HepG2 (cell line): ENCODE results near the gene ARGLU1. TPM values are rescaled to one million over a fixed set of nuclear protein-coding genes. Genes with fewer than 3 reads are reported as not detected.

Experiments used
- ATAC-seq: fragments of 200-7000 bp; cut with Tn5 transposase; 3 replicates; pipeline ENCODE4 v1.9.1; 2020; ENCODE audit warnings: mild to moderate bottlenecking, moderate library complexity
- BruUV-seq: library from RNA; stranded (reverse); fragments of 400-500 nt; replicated peaks from 2 replicates; lab custom pipeline; 2021; lab: Mats Ljungman, UMichigan
- CTCF ChIA-PET: fragments of 300-600 bp; formaldehyde crosslinking; extraction: SDS; loops from one replicate; lab custom pipeline; 2021; ENCODE audit warnings: low total read pairs, inconsistent platforms, low intra/inter-chr PET ratio; lab: Yijun Ruan, JAX
- POLR2A ChIA-PET: fragments of 350-600 bp; sonication (Branson Sonifier 250); formaldehyde crosslinking; loops from one replicate; lab custom pipeline; 2020; ENCODE audit warnings: antibody characterized with exemption, inconsistent platforms; lab: Yijun Ruan, JAX
- DNase-seq: peaks from one replicate; pipeline ENCODE4 v3.0.0-alpha.2; 2015; ENCODE audit warnings: low spot score
- FAIRE-seq: peaks from 3 replicates; lab custom pipeline; 2011; peaks lifted over from hg19 to GRCh38; lab: Jason Lieb, UNC
- H2AFZ ChIP-seq: one replicate; pipeline ENCODE4 v1.6.1; 2011; ENCODE audit warnings: low read length, inconsistent platforms
- H3K27ac ChIP-seq: fragments of 300-600 bp; 3 replicates; pipeline ENCODE4 v1.8.0; 2011; ENCODE audit warnings: mixed run types, mild to moderate bottlenecking, mixed read lengths, low read length, inconsistent platforms; ENCODE audit not compliant: insufficient read depth; ENCODE audit errors: extremely low read length
- H3K27me3 ChIP-seq, 2 experiments: fragments of 200-600 bp in 1 of 2; 2 replicates in 1 of 2; 3 replicates in 1 of 2; pipeline versions ENCODE4 v1.6.0 to v1.8.0; 2011; ENCODE audit warnings: low read length in 2 of 2, mild to moderate bottlenecking in 2 of 2, moderate library complexity in 2 of 2, inconsistent platforms in 1 of 2; ENCODE audit not compliant: insufficient read depth in 2 of 2, control insufficient read depth in 1 of 2
- H3K36me3 ChIP-seq, 2 experiments: fragments of 200-600 bp in 1 of 2; replicated peaks in 1 of 2; 2 replicates in 1 of 2; 3 replicates in 1 of 2; pipeline versions ENCODE4 v1.5.1 to v1.8.0; 2011; ENCODE audit warnings: low read length in 2 of 2, inconsistent platforms in 1 of 2; ENCODE audit not compliant: insufficient read depth in 2 of 2, control insufficient read depth in 1 of 2
- H3K4me1 ChIP-seq: 2 replicates; pipeline ENCODE4 v1.5.1; 2012; ENCODE audit warnings: low read length, inconsistent platforms; ENCODE audit not compliant: insufficient read depth
- H3K4me2 ChIP-seq: 2 replicates; pipeline ENCODE4 v1.6.0; 2011; ENCODE audit warnings: low read depth, low read length, inconsistent platforms
- H3K4me3 ChIP-seq, 3 experiments: fragments of 200-600 bp in 1 of 3; sonication (generic), shearing (Covaris generic) in 1 of 3; replicated peaks in 1 of 3; 2 replicates each; pipeline ENCODE4 v1.5.1; 2011 to 2016; ENCODE audit warnings: low read length in 3 of 3, inconsistent platforms in 2 of 3, low read depth in 2 of 3, mild to moderate bottlenecking in 2 of 3, control low read depth in 1 of 3, mixed read lengths in 1 of 3; ENCODE audit not compliant: insufficient read depth in 1 of 3
- H3K79me2 ChIP-seq: one replicate; pipeline ENCODE4 v1.6.1; 2011; ENCODE audit warnings: low read length, inconsistent platforms; ENCODE audit not compliant: insufficient read depth
- H3K9ac ChIP-seq: 2 replicates; pipeline ENCODE4 v1.6.0; 2011; ENCODE audit warnings: mild to moderate bottlenecking, low read depth, low read length, inconsistent platforms; ENCODE audit not compliant: insufficient read depth
- H3K9me3 ChIP-seq: 2 replicates; pipeline ENCODE4 v1.5.1; 2012; ENCODE audit warnings: mild to moderate bottlenecking, low read length
- H4K20me1 ChIP-seq: 2 replicates; pipeline ENCODE4 v1.6.0; 2011; ENCODE audit warnings: inconsistent platforms, mild to moderate bottlenecking, low read length, moderate library complexity; ENCODE audit not compliant: insufficient read depth
- AGO1 ChIP-seq: fragments of 200-400 bp; formaldehyde crosslinking; IDR thresholded peaks from 2 replicates; pipeline ENCODE4 v1.6.1; 2017; ENCODE audit warnings: mild to moderate bottlenecking, low read depth, low read length, moderate library complexity; ENCODE audit not compliant: poor library complexity, severe bottlenecking
- MXI1 ChIP-seq: IDR thresholded peaks from 3 replicates; pipeline ENCODE4 v1.6.1; 2012; ENCODE audit warnings: low read depth, low read length, inconsistent platforms, borderline replicate concordance
- PAWR ChIP-seq: sonication (generic); formaldehyde crosslinking; IDR thresholded peaks from 2 replicates; pipeline ENCODE4 v1.4.0; 2020; ENCODE audit warnings: missing genetic modification reagents, mild to moderate bottlenecking, borderline replicate concordance
- TCF12 ChIP-seq, 2 experiments: fragments of 450-650 bp in 1 of 2; sonication (generic) in 1 of 2; formaldehyde crosslinking in 1 of 2; IDR thresholded peaks; 2 replicates each; pipeline versions ENCODE4 v1.6.1 to v1.8.0; 2017 to 2022; ENCODE audit warnings: antibody characterized with exemption in 1 of 2, mild to moderate bottlenecking in 1 of 2, missing genetic modification reagents in 1 of 2, moderate library complexity in 1 of 2
- THAP11 ChIP-seq: IDR thresholded peaks from 2 replicates; pipeline ENCODE4 v1.6.1; 2016; ENCODE audit warnings: missing biosample characterization, missing genetic modification reagents
- ZC3H4 ChIP-seq: sonication (generic); formaldehyde crosslinking; IDR thresholded peaks from 2 replicates; pipeline ENCODE4 v1.4.0; 2020; ENCODE audit warnings: missing genetic modification reagents, borderline replicate concordance
- ZFP37 ChIP-seq: sonication (generic); formaldehyde crosslinking; IDR thresholded peaks from 2 replicates; pipeline ENCODE4 v1.4.0; 2020; ENCODE audit warnings: missing genetic modification reagents, borderline replicate concordance
- ZNF563 ChIP-seq: sonication (generic); formaldehyde crosslinking; IDR thresholded peaks from 2 replicates; pipeline ENCODE4 v1.8.0; 2022; ENCODE audit warnings: mild to moderate bottlenecking, moderate library complexity, missing genetic modification reagents
- ZNF564 ChIP-seq: sonication (generic); formaldehyde crosslinking; IDR thresholded peaks from 2 replicates; pipeline ENCODE4 v1.8.1; 2023; ENCODE audit warnings: mild to moderate bottlenecking, missing genetic modification reagents
- WGBS: methylation state at CpG from one replicate; pipeline ENCODE4 v1.1.6; 2017; ENCODE audit warnings: low lambda C conversion rate; 5-methylcytosine and 5-hydroxymethylcytosine counted together
- in situ Hi-C: cut with HindIII; loops from 2 replicates; pipeline ENCODE4 v1.10.0; 2017; ENCODE audit warnings: low pct_unique_long_range_greater_than_20kb; ENCODE audit not compliant: extremely low pct_ligation_motif_present
- intact Hi-C: fragments of 100-400 bp; cut with micrococcal nuclease; formaldehyde crosslinking; loops from one replicate; pipeline ENCODE4 v1.10.0; 2022; ENCODE audit not compliant: unreplicated experiment
- polyA plus RNA-seq, 8 experiments: library from polyadenylated mRNA; depleted of rRNA in 3 of 8; stranded (reverse) in 7 of 8; unstranded in 1 of 8; fragments of >200 nt; fragmentation: Illumina TruSeq in 4 of 8; extraction: Trizol in 4 of 8; gene quantifications; 2 replicates each; pipeline versions ENCODE4 v1.2.1 to v1.2.3, GENCODE V29; 2011 to 2016; ENCODE audit warnings: low read depth in 4 of 8, missing spikeins in 1 of 8, mixed read lengths in 1 of 8; ENCODE audit not compliant: insufficient read depth in 1 of 8
- total RNA-seq, 5 experiments: library from RNA; depleted of rRNA; stranded (reverse); fragments of >200 nt; fragmentation: Illumina TruSeq; extraction: Trizol; gene quantifications; 2 replicates each; pipeline ENCODE4 v1.2.3, GENCODE V29; 2016; ENCODE audit warnings: low read depth in 1 of 5
- TF ChIP-seq, protein P1 (sequence below): sonication (generic); formaldehyde crosslinking; IDR thresholded peaks from 2 replicates; pipeline ENCODE4 v1.5.1; 2020; ENCODE audit warnings: mild to moderate bottlenecking, missing genetic modification reagents, borderline replicate concordance

The ARGLU1 gene
- total and polyA plus RNA-seq, 2 of the 13 experiments (the other 11 are each of a cell fraction or from before 2014, with no cell fraction given): 47.1 to 70.6 TPM

DNA sequence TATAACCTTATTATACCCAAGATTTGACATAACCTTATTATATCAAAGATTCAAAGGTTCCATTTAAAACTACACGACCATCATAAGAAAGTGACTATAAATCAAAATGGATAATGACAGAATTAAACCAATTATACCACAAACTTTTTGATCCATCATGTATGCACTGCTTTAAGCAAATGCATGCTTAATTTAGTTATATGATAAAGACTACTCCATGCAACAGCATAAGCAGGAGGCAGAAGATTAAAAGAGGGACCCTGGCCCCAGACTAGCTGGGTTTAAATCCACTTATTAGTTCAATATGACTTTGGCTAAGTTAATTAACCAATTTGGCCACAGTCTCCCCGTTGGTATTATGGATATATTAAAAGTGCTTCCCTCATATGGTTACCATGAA is 43.8 kb downstream of the ARGLU1 start:
- Histone ChIP-seq H2AFZ (no peak overlapping the region), H3K4me3 (no peak overlapping the region), H3K27me3 (no peaks in the 10 kb centered on the region; a peak in 1 of 5 replicates), H3K9me3 (no peaks in the 10 kb centered on the region), H4K20me1 (no peaks in the 10 kb centered on the region), H3K27ac (no peak overlapping the region), H3K4me1 (no peaks in the 10 kb centered on the region), H3K9ac (no peak overlapping the region), H3K36me3 (no peaks in the 10 kb centered on the region), H3K4me2 (no peak overlapping the region), H3K79me2 (no peaks in the 10 kb centered on the region)
- 0% methylated on average over 2 of the region's 2 CpGs for WGBS
- no TSS peak for BruUV-seq
- CTCF ChIA-PET: no interaction called here
- FAIRE-seq (no peak), DNase-seq (no peak), ATAC-seq (no peak)
- in situ Hi-C loops: no loop called here
- TF ChIP-seq ZNF564 (CRISPR knock-in tag) (no peak), ZFP37 (CRISPR knock-in tag) (no peak), PAWR (CRISPR knock-in tag) (no peak), MXI1 (no peak), ZNF563 (CRISPR knock-in tag) (no peak), ZC3H4 (CRISPR knock-in tag) (no peak), TCF12 (IDR thresholded peaks at IDR 0.05) (no peak), TCF12 (CRISPR knock-in tag; IDR thresholded peaks at IDR 0.05) (no peak), THAP11 (CRISPR knock-in tag) (no peak), AGO1 (no peak)
- TF ChIP-seq, protein P1, sequence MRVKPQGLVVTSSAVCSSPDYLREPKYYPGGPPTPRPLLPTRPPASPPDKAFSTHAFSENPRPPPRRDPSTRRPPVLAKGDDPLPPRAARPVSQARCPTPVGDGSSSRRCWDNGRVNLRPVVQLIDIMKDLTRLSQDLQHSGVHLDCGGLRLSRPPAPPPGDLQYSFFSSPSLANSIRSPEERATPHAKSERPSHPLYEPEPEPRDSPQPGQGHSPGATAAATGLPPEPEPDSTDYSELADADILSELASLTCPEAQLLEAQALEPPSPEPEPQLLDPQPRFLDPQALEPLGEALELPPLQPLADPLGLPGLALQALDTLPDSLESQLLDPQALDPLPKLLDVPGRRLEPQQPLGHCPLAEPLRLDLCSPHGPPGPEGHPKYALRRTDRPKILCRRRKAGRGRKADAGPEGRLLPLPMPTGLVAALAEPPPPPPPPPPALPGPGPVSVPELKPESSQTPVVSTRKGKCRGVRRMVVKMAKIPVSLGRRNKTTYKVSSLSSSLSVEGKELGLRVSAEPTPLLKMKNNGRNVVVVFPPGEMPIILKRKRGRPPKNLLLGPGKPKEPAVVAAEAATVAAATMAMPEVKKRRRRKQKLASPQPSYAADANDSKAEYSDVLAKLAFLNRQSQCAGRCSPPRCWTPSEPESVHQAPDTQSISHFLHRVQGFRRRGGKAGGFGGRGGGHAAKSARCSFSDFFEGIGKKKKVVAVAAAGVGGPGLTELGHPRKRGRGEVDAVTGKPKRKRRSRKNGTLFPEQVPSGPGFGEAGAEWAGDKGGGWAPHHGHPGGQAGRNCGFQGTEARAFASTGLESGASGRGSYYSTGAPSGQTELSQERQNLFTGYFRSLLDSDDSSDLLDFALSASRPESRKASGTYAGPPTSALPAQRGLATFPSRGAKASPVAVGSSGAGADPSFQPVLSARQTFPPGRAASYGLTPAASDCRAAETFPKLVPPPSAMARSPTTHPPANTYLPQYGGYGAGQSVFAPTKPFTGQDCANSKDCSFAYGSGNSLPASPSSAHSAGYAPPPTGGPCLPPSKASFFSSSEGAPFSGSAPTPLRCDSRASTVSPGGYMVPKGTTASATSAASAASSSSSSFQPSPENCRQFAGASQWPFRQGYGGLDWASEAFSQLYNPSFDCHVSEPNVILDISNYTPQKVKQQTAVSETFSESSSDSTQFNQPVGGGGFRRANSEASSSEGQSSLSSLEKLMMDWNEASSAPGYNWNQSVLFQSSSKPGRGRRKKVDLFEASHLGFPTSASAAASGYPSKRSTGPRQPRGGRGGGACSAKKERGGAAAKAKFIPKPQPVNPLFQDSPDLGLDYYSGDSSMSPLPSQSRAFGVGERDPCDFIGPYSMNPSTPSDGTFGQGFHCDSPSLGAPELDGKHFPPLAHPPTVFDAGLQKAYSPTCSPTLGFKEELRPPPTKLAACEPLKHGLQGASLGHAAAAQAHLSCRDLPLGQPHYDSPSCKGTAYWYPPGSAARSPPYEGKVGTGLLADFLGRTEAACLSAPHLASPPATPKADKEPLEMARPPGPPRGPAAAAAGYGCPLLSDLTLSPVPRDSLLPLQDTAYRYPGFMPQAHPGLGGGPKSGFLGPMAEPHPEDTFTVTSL (CRISPR knock-in tag): no peak
- POLR2A ChIA-PET: no interaction called here
- intact Hi-C loops: no loop called here
